Muscle of arm (tissue), 12 donors: ENCODE data around the gene CRTC2. TPM values are rescaled to one million over a fixed set of nuclear protein-coding genes. Genes with fewer than 3 reads are reported as not detected.

Experiments
- DNase-seq: peaks from one replicate; pipeline ENCODE4 v3.0.0-alpha.2; 2013
- polyA plus RNA-seq, 12 donors: library from polyadenylated mRNA; unstranded; fragments of 120-200 nt; gene quantifications; one replicate each; pipeline ENCODE4 v1.2.1, GENCODE V29; 2013; ENCODE audit not compliant: insufficient read length in 12 of 12

The CRTC2 gene
- polyA plus RNA-seq, 12 donors = 18.3 to 48.2 (median 24.3) TPM; not detected in 1

- peak; percentile 83 for DNase-seq
These were observed 11.7 kb downstream of the CRTC2 start, which contains the start of gene DENND4B for GRCh38 chr1:153946622-153947241. Gene DENND4B, minus strand, starts transcription at chr1:153946718. Its CDS starts 2,344 bp downstream, at chr1:153944374.

DNA sequence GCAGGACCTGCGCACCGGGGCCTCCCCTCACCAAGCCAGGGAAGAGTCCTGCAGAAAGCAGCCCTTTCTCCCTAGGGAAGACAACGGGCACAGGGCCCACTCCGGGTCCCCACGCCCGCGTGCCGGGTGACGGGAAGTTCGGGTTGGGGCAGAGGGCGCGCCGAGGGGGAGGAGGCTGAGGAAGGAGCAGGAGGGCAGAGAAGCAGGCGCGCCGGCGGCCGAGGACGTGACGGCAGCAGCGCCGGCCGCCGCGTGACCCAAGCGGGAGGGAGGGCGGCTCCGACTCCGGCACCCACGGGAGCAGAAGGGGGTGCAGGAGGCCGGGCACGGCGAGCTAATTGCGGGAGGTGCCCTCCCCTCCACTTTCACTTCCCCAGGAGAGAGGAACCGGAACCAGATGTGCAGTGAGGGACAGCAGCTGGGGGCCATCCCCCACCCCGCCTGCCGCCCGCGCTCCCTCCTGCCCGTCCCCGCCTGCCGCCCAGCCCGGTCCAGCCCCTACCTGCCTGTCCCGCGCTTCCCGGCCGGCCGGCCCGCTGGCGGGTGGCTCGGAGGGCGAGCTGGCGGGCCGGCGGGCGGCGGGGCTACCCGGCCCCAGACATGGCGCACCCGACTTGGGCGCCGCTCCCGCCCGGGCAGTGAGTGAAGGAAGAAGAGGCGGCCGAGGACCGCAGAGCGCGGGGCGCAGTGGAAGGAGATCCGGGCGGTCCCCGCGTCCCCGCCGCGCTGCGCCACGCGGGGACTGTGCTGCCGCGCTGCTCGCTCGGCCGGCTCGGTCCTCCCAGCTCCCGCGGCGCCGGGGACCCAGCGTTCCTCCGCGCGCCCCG lies 12.4 kb downstream of the CRTC2 start:
- DNase-seq = peak; percentile 59

DNA sequence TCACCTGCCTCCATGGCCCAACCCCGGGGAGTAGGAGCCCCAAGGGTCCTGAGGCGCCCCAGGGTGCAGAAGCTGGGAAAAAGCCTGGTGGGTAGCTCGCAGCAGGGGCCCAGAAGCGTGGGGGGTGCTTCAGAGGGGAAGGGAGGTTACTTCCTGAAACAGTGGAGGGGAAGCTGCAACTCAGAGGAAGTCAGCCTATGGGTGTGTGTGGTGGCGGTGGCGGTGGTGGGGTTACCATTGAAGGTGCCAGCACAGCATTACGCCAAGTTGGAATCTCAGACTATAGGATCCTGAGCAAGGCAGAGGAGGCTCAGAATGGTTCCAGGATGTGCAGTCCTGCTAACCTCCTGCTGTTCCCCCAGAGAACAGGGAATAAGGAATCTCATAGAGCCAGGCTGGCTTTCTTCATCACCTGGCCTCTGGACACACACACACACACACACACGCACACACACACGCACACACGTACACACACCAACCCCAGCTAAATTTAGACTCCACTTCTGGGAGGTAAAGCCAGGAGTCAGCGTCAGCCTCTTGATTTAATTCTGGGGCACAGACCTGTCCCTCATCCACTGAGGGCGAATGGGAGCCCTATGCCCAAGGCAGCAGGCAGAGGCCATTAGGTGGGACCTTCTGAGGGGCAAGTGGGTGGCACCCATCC lies 13.1 kb downstream of the CRTC2 start:
- no peak for DNase-seq

GRCh38 chr1:153944827-153945117 lies 13.6 kb downstream of the CRTC2 start:
- no peak for DNase-seq

DNA sequence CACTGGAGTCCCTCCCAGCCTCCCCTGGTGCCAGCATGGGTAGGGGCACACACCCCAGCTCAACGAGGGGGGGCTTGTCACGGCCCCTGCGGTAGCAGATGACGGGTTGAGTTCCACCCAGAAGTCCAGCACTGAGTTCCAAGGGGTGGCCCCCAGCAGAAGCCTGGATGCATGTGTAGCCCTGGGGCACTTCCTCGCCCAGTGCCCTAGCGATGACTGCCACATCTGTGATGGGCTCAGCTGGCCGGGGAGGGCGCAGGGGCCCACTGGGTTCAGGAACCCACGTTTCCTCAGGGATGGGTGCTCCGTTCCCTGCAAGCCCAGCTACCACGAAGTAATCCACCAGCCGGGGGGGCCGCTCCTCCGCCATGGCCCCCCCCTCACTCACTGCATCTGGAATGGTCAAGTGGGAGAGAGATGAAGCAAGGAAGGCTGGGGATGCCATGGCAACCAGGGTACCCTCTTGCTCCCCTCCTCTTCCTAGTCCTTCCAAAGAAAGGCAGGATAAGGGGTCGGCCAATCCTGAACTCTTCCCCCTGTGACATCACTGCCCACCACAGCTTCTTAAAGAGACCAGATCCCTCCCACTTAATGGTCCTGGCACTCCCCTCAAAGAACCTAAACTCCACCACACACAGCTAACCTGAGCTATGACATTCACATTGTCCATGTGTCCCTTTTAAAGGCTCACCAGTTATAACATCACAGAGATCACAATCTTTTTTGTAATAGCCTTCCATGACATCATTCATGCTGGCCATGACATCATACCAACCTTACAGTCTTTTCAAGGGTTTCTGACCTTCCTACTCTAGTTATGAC lies 14.2 kb downstream of the CRTC2 start:
- no peak for DNase-seq

DNA sequence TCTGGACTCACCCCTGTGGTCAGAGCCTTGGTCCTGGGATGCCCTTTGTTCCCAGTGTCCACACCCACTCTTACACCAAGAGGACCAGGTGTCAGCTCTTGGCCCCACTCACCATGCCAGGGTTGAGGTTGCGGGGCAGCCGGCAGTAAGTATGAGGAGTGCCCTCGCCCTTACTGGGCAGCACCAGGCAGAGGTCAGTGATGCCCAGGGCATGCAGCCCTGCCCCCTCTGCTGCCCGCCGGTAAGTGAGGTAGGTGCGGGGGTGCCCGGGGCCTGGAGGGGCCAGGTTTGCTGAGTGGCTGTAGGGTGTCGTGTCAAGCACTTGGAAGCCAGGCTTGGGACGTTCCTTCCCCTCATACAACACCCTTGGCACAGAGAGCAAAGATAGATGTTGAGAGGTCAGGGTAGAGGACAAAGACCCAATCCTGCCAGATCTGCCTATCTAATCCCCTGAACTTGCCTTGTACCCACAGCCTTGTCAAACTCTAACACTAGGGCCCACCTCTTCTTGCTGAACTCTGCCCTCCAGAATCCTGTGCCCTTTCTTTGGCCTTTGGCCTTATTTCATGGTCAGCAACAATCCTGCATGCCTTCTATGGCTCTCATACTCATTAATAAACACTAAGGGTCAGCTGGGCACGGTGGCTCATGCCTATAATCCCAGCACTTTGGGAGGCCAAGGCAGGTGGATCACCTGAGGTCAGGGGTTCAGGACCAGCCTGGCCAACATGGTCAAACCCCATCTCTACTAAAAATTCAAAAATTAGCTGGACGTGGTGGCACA lies 15.5 kb downstream of the CRTC2 start:
- DNase-seq = no peak

GRCh38 chr1:153941826-153942725 lies 16.3 kb downstream of the CRTC2 start:
- no peak for DNase-seq

GRCh38 chr1:153940756-153941155 lies 17.7 kb downstream of the CRTC2 start:
- no peak for DNase-seq

DNA sequence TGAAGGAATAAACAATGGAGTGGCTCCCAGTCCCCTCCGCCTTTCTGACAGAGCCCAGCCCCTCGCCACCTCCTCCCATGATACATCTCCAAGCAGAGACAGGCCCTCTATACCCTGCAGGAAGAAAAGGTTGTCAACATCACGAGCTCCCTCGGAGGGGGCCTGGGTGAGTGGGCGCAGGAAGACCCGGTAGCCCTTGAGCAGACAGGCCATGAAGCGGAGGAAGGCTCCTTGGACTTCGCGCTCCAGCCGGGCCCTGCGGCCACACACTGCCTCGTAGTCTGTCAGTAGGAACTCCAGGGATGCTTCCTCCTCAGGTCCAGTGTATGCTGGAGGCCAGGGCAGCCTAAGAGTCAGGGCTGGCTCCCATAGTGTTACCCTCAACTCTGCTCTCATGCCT lies 18.9 kb downstream of the CRTC2 start:
- DNase-seq = no peak

DNA sequence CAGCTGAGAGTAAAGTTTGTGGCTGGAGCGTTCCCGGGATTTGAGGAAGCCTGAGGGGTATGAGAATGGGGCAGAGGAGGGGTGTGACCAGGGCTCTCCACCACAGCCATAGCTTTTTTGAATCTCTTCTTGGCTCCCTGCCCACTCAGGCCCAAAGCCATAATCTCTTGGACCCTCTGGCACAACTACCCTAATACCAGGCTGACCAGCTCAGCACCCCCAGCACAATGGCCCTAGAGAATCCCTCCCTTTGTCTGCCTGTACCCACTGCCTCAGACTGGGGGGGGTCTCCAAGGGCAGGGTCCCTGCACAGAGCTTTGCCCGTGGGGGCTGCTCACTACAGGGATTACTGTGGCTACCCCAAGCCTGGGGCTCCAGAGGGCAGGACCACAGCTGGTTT lies 19.4 kb downstream of the CRTC2 start:
- DNase-seq = no peak

- no peak for DNase-seq
These were observed 21.1 kb downstream of the CRTC2 start for GRCh38 chr1:153937331-153937730.

- no peak for DNase-seq
These were observed 22.2 kb downstream of the CRTC2 start for GRCh38 chr1:153936011-153936802.

- DNase-seq = no peak
These were observed 23.7 kb downstream of the CRTC2 start for GRCh38 chr1:153934746-153935145.

DNA sequence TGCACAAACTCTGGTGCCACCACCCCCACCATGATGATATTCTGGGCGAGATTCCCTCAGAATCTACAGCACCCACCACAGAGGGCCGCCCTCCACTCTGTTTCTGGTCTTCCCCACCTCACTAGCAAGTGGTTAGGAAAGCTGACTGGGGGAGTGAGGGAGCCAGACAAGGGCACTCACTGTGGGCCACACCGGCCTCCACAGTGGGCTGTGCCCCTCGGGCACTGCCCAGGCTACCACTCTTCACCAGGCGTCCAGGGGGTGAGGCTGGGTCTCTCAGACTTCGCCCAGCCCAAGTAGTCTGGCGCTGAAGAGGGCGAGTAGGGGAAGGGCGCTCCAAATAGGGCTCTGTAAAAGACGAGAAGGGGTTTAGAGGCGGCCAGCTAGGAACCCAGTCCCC lies 24.5 kb downstream of the CRTC2 start:
- no peak for DNase-seq

- DNase-seq = no peak
These were observed 25.0 kb downstream of the CRTC2 start for GRCh38 chr1:153933430-153933829.

GRCh38 chr1:153932156-153933131 lies 26.0 kb downstream of the CRTC2 start:
- DNase-seq = no peak

GRCh38 chr1:153929981-153930948 lies 28.1 kb downstream of the CRTC2 start:
- DNase-seq = no peak
